A549 (cell line): Measurements from ENCODE around the gene ELP2. TPM values are rescaled to one million over a fixed set of nuclear protein-coding genes. Genes with fewer than 3 reads are reported as not detected.

Source experiments
- ATAC-seq, 2 experiments: fragments of 200-7000 bp in 1 of 2; fragments of >200 bp in 1 of 2; cut with Nextera tagmentation in 1 of 2; cut with Tn5 transposase in 1 of 2; 3 replicates each; pipeline versions ENCODE4 v1.8.0 to v1.9.1; 2018 to 2020; ENCODE audit warnings: mild to moderate bottlenecking in 1 of 2, moderate library complexity in 1 of 2
- CTCF ChIA-PET: fragments of 300-600 bp; sonication (Branson Sonifier 250); formaldehyde crosslinking; extraction: SDS; loops from one replicate; lab custom pipeline; 2021; ENCODE audit warnings: antibody characterized with exemption, inconsistent platforms; lab: Yijun Ruan, JAX
- POLR2A ChIA-PET: fragments of 350-600 bp; formaldehyde crosslinking; extraction: SDS; loops from one replicate; lab custom pipeline; 2021; ENCODE audit warnings: antibody characterized with exemption, inconsistent platforms; lab: Yijun Ruan, JAX
- DNase-seq, 2 experiments: peaks; one replicate each; pipeline versions ENCODE4 v3.0.0 to v3.0.0-alpha.2; 2011 to 2016; ENCODE audit warnings: low read depth in 1 of 2, low spot score in 1 of 2
- FAIRE-seq: peaks from 2 replicates; lab custom pipeline; 2011; peaks lifted over from hg19 to GRCh38; lab: Jason Lieb, UNC
- H3K27ac ChIP-seq, 2 experiments: fragments of >200 bp; sonication (Bioruptor Twin); formaldehyde crosslinking; 3 replicates each; pipeline ENCODE4 v1.5.1; 2016 to 2017
- H3K4me1 ChIP-seq: fragments of >200 bp; sonication (Bioruptor Twin); formaldehyde crosslinking; 3 replicates; pipeline ENCODE4 v1.6.1; 2016
- H3K4me2 ChIP-seq: fragments of >200 bp; sonication (Bioruptor Twin); formaldehyde crosslinking; 3 replicates; pipeline ENCODE4 v1.6.1; 2016
- H3K4me3 ChIP-seq: fragments of >200 bp; sonication (Bioruptor Twin); formaldehyde crosslinking; 3 replicates; pipeline ENCODE4 v1.5.1; 2016
- H3K9me3 ChIP-seq: fragments of >200 bp; sonication (Bioruptor Twin); formaldehyde crosslinking; 3 replicates; pipeline ENCODE4 v1.6.1; 2016
- CBX2 ChIP-seq: fragments of 200-600 bp; sonication (generic); IDR thresholded peaks from 2 replicates; pipeline ENCODE4 v1.6.1; 2016; ENCODE audit warnings: low read depth, mild to moderate bottlenecking, borderline replicate concordance
- CHD4 ChIP-seq: fragments of 200-600 bp; sonication (generic); IDR thresholded peaks from 2 replicates; pipeline ENCODE4 v1.6.1; 2016; ENCODE audit warnings: antibody characterized with exemption, mild to moderate bottlenecking, borderline replicate concordance
- HDAC2 ChIP-seq: fragments of 200-600 bp; sonication (generic); IDR thresholded peaks from 2 replicates; pipeline ENCODE4 v1.6.1; 2016
- KDM5A ChIP-seq: fragments of 200-600 bp; sonication (generic); IDR thresholded peaks from 2 replicates; pipeline ENCODE4 v1.6.1; 2016; ENCODE audit warnings: antibody characterized with exemption, mild to moderate bottlenecking
- MYC ChIP-seq: IDR thresholded peaks from 2 replicates; pipeline ENCODE4 v1.6.1; 2012; ENCODE audit warnings: mild to moderate bottlenecking, inconsistent platforms, low read length, improper control_type of control experiment, borderline replicate concordance
- PBX3 ChIP-seq: IDR thresholded peaks from 2 replicates; pipeline ENCODE4 v1.6.1; 2012
- SMC3 ChIP-seq: fragments of >200 bp; sonication (Bioruptor Twin); formaldehyde crosslinking; IDR thresholded peaks from 3 replicates; pipeline ENCODE4 v1.6.1; 2018; ENCODE audit warnings: inconsistent platforms
- TFCP2L1 ChIP-seq: fragments of 250-450 bp; sonication (Bioruptor Pico); IDR thresholded peaks from 2 replicates; pipeline ENCODE4 v1.5.0; 2021; ENCODE audit warnings: mild to moderate bottlenecking
- USF2 ChIP-seq: fragments of 450-650 bp; IDR thresholded peaks from 2 replicates; pipeline ENCODE4 v1.6.1; 2014; ENCODE audit warnings: antibody characterized with exemption
- WGBS: methylation state at CpG from one replicate; pipeline ENCODE4 v1.1.6; 2017; ENCODE audit errors: missing lambda C conversion rate; 5-methylcytosine and 5-hydroxymethylcytosine counted together
- polyA plus RNA-seq, 4 experiments: library from polyadenylated mRNA; depleted of rRNA in 3 of 4; stranded (reverse); fragments of >200 nt; fragmentation: RNase III in 1 of 4; extraction: RNeasy Plus Mini Kit Qiagen cat#74134 plus additional on column Dnase treatment in 1 of 4; gene quantifications; 2 replicates in 3 of 4; 3 replicates in 1 of 4; pipeline ENCODE4 v1.2.3, GENCODE V29; 2011 to 2017
- TF ChIP-seq, protein P1 (sequence below): fragments of 250-450 bp; sonication (Bioruptor Pico); IDR thresholded peaks from 2 replicates; pipeline ENCODE4 v1.5.0; 2020; ENCODE audit warnings: low read depth, mild to moderate bottlenecking, moderate library complexity
- TF ChIP-seq, protein P2 (sequence below): fragments of >200 bp; sonication (Bioruptor Twin); formaldehyde crosslinking; IDR thresholded peaks from 2 replicates; pipeline ENCODE4 v1.6.1; 2016

Gene ELP2
- polyA plus RNA-seq, 2 of the 4 experiments (the other 2 are of a cell fraction): 28.8 to 73.4 TPM

GRCh38 chr18:36128907-36129299 is 796 bp upstream of the ELP2 start:
- peak overlapping the region; percentile 98 to 100 for H3K27ac ChIP-seq
- CTCF ChIA-PET: interaction anchor here (0.8 to 1.2 kb wide), 5 partner anchors 10 to 44 kb away, joined by 3 to 5 read pairs (median 4); no protein-coding TSS in a partner anchor
- H3K4me1 ChIP-seq: peaks cover 13% of the 10 kb centered on the region; the same call in 2 of the 3 replicates
- peak overlapping the region; percentile 86 for H3K4me3 ChIP-seq
- POLR2A ChIA-PET: interaction anchor here (0.7 to 1.3 kb wide), 3 partner anchors 17 to 58 kb away, joined by 3 read pairs; partner anchors contain the start of gene MOCOS
- WGBS: 0% methylated on average over 7 of the region's 37 CpGs
- FAIRE-seq: no peak
- peak overlapping the region; percentile 95 for H3K4me2 ChIP-seq
- DNase-seq: no peak
- no peak; a peak in 1 of 6 replicates for ATAC-seq
- TF ChIP-seq MYC (no peak), CBX2 (no peak), SMC3 (no peak), HDAC2 (no peak), TFCP2L1 (CRISPR knock-in tag) (no peak), PBX3 (no peak)
- TF ChIP-seq, protein P1, sequence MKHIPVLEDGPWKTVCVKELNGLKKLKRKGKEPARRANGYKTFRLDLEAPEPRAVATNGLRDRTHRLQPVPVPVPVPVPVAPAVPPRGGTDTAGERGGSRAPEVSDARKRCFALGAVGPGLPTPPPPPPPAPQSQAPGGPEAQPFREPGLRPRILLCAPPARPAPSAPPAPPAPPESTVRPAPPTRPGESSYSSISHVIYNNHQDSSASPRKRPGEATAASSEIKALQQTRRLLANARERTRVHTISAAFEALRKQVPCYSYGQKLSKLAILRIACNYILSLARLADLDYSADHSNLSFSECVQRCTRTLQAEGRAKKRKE (CRISPR knock-in tag): no peak
- no peaks in the 10 kb centered on the region for H3K9me3 ChIP-seq

GRCh38 chr18:36130039-36130831 is 536 bp downstream of the ELP2 start:
- Histone ChIP-seq H3K4me1 (peaks cover 13% of the 10 kb centered on the region; the same call in 2 of the 3 replicates), H3K27ac (peak overlapping the region; percentile 98 to 100), H3K9me3 (no peaks in the 10 kb centered on the region), H3K4me3 (peak overlapping the region; percentile 86), H3K4me2 (peak overlapping the region; percentile 75)
- no peak for FAIRE-seq
- no peak for DNase-seq
- WGBS: 2% methylated on average over 8 of the region's 30 CpGs
- ChIA-PET POLR2A (no interaction called here), CTCF (interaction anchor here (1.2 kb wide), 1 partner anchor 35 kb away, joined by 3 read pairs; no protein-coding TSS in a partner anchor)
- peak; percentile 62 to 65 for ATAC-seq
- TF ChIP-seq USF2 (no peak), KDM5A (0 out of 2 replicates have a peak, but pooled peaks have one; percentile 7)

DNA sequence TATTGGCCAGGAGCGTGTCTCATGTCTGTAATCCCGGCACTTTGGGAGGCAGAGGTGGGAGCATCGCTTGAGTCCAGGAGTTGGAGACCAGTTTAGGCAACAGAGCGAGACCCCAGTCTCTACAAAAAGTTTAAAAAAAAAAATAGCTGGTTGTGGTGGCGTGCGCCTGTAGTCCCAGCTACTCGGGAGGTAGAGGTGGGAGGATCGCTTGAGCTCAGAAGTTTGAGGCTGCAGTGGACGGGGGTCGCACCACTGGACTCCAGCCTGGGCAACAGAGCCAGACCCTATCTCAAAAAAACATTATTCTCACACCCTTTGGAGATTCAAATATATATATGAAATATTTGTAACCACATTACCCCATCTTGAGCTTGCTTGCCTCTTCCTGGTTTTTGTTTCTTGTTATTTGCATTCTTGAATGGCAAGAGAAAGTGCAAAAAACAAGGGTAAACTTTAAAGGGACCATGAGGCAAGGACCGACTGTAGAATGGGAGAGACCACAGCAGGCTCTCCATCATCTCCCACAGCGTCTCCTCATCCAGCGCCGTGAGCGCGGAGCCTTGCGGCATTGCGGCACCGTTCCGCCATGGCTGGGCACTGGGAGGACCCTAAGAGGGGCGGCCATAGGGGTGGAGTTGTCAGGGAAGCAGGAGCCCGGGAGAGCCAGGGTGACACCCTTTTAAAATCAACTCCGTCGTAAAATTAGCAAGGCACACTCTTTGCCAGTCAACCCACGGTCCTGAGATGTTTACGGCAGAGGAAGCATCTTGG is 1.4 kb downstream of the ELP2 start:
- ATAC-seq (no peak), FAIRE-seq (no peak)

More for the DNA sequence above, 1.4 kb downstream of the ELP2 start:
- DNase-seq: no peak
- Histone ChIP-seq H3K9me3 (no peaks in the 10 kb centered on the region), H3K4me3 (peak overlapping the region; percentile 86), H3K4me1 (peaks cover 13% of the 10 kb centered on the region; the same call in 2 of the 3 replicates), H3K4me2 (peak overlapping the region; percentile 75), H3K27ac (peak overlapping the region in 1 of 2 experiments; percentile 100; a peak in 2 of 6 replicates)
- TF ChIP-seq, protein P2, sequence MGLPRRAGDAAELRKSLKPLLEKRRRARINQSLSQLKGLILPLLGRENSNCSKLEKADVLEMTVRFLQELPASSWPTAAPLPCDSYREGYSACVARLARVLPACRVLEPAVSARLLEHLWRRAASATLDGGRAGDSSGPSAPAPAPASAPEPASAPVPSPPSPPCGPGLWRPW: no peak
- no peak for TF ChIP-seq CHD4
- ChIA-PET CTCF (interaction anchor here (0.6 to 1.2 kb wide), 2 partner anchors 36 to 409 kb away, joined by 3 to 4 read pairs; no protein-coding TSS in a partner anchor), POLR2A (interaction anchor here (0.6 kb wide), 1 partner anchor 159 kb away, joined by 9 read pairs; no protein-coding TSS in a partner anchor)
- WGBS: 87% methylated on average over 26 of the region's 26 CpGs
